Glutamatergic neuron (in vitro differentiated cells): Measurements from ENCODE around the gene GFRA1. TPM values are rescaled to one million over a fixed set of nuclear protein-coding genes. Genes with fewer than 3 reads are reported as not detected.

Experiments used
- DNase-seq: peaks from one replicate; pipeline ENCODE4 v3.0.0; 2022
- H3K27ac Mint-ChIP-seq: one replicate; pipeline ENCODE4 v1.8.0; 2020; ENCODE audit warnings: mild to moderate bottlenecking, mixed read lengths, inconsistent platforms; ENCODE audit not compliant: unreplicated experiment
- H3K27me3 Mint-ChIP-seq: one replicate; pipeline ENCODE4 v1.8.0; 2020; ENCODE audit warnings: mild to moderate bottlenecking, moderate library complexity, mixed read lengths, inconsistent platforms; ENCODE audit not compliant: unreplicated experiment
- H3K36me3 Mint-ChIP-seq: one replicate; pipeline ENCODE4 v1.8.0; 2020; ENCODE audit warnings: mild to moderate bottlenecking, mixed read lengths, inconsistent platforms; ENCODE audit not compliant: unreplicated experiment
- H3K4me1 Mint-ChIP-seq: one replicate; pipeline ENCODE4 v1.8.0; 2020; ENCODE audit warnings: mild to moderate bottlenecking, low read depth, mixed read lengths, inconsistent platforms; ENCODE audit not compliant: unreplicated experiment
- H3K4me3 Mint-ChIP-seq: one replicate; pipeline ENCODE4 v1.8.0; 2020; ENCODE audit warnings: mild to moderate bottlenecking, mixed read lengths, inconsistent platforms; ENCODE audit not compliant: unreplicated experiment
- H3K9me3 Mint-ChIP-seq: one replicate; pipeline ENCODE4 v1.8.0; 2020; ENCODE audit warnings: mild to moderate bottlenecking, moderate library complexity, mixed read lengths, inconsistent platforms; ENCODE audit not compliant: unreplicated experiment
- total RNA-seq: library from RNA; stranded (reverse); fragmentation: NEBNext Ultra II Directional; extraction: Animal tissue kit (Norgen Biotek cat#: 25700); gene quantifications from one replicate; pipeline ENCODE4 v1.2.1, GENCODE V29; 2021; ENCODE audit not compliant: unreplicated experiment
- TF ChIP-seq, protein P1 (sequence below): fragments of 200-600 bp; sonication (generic); IDR thresholded peaks from one replicate; pipeline ENCODE4 v1.5.0; 2021; ENCODE audit not compliant: partially characterized antibody, unreplicated experiment

Gene GFRA1
- total RNA-seq, 1 donor from 2014 or later = 347 TPM

- peak overlapping the region; percentile 93 for H3K27ac Mint-ChIP-seq
- peaks cover 28% of the 10 kb centered on the region for H3K9me3 Mint-ChIP-seq
- no peak for DNase-seq
- H3K27me3 Mint-ChIP-seq = peaks cover 23% of the 10 kb centered on the region
- H3K4me1 Mint-ChIP-seq = peaks cover 75% of the 10 kb centered on the region
- H3K36me3 Mint-ChIP-seq = peaks cover 10% of the 10 kb centered on the region
- TF ChIP-seq, protein P1, sequence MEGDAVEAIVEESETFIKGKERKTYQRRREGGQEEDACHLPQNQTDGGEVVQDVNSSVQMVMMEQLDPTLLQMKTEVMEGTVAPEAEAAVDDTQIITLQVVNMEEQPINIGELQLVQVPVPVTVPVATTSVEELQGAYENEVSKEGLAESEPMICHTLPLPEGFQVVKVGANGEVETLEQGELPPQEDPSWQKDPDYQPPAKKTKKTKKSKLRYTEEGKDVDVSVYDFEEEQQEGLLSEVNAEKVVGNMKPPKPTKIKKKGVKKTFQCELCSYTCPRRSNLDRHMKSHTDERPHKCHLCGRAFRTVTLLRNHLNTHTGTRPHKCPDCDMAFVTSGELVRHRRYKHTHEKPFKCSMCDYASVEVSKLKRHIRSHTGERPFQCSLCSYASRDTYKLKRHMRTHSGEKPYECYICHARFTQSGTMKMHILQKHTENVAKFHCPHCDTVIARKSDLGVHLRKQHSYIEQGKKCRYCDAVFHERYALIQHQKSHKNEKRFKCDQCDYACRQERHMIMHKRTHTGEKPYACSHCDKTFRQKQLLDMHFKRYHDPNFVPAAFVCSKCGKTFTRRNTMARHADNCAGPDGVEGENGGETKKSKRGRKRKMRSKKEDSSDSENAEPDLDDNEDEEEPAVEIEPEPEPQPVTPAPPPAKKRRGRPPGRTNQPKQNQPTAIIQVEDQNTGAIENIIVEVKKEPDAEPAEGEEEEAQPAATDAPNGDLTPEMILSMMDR = no peak
- H3K4me3 Mint-ChIP-seq = peak overlapping the region; percentile 72
Observed at GRCh38 chr10:116155191-116155590, 117.8 kb downstream of the GFRA1 start.

DNA sequence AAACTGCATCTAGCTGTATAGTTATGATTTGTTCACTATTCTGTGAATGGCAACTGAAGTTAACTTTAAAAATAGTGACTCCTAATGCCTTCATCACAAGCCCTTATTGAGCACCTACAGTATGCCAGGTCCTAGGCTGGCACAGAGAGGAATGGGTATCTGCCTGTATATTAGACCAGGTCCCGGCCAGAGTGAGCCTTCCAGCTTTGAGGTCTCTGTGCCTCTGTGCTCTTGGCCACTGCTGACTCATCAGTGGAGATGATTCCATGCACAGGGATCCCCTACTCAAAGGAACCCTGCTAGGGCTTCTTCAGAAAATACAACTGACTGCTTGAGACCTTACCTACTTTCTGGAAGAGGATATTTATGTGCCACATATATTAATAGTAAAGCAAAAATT is 118.4 kb downstream of the GFRA1 start:
- Mint-ChIP-seq H3K4me3 (no peak overlapping the region), H3K27me3 (peaks cover 24% of the 10 kb centered on the region), H3K4me1 (peaks cover 74% of the 10 kb centered on the region), H3K27ac (peak overlapping the region; percentile 93), H3K36me3 (peaks cover 10% of the 10 kb centered on the region), H3K9me3 (peaks cover 26% of the 10 kb centered on the region)
- DNase-seq = no peak
- TF ChIP-seq, protein P1 = no peak

DNA sequence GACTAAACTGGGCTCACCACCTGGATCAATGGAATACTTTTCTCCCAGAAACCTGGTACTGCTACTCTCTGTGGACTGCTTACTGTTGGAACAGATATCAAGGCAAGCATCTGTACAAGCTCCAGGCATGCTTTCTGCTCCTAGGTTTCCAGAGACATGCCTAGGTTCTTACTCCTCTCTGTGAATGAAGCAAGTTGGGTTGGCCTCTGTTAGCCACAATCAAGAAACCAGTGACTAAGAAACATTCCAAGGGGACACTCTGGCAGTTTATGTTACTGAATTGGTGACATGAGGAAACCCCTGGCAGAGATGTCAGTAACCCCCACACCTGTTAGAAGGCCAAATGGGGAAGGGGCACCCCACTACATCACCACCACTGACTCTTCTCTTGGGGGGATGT is 121.9 kb downstream of the GFRA1 start:
- TF ChIP-seq, protein P1 = no peak
- no peak overlapping the region for H3K27ac Mint-ChIP-seq
- peaks cover 10% of the 10 kb centered on the region for H3K36me3 Mint-ChIP-seq
- H3K9me3 Mint-ChIP-seq = peaks cover 39% of the 10 kb centered on the region
- no peak overlapping the region for H3K4me3 Mint-ChIP-seq
- peaks cover 67% of the 10 kb centered on the region for H3K4me1 Mint-ChIP-seq
- H3K27me3 Mint-ChIP-seq = peaks cover 38% of the 10 kb centered on the region
- DNase-seq = no peak

GRCh38 chr10:116150606-116151005 is 122.4 kb downstream of the GFRA1 start:
- Mint-ChIP-seq H3K4me3 (peak overlapping the region; percentile 57), H3K27me3 (peaks cover 38% of the 10 kb centered on the region), H3K4me1 (peaks cover 66% of the 10 kb centered on the region), H3K27ac (peak overlapping the region; percentile 69), H3K9me3 (peaks cover 38% of the 10 kb centered on the region), H3K36me3 (peaks cover 10% of the 10 kb centered on the region)
- no peak for DNase-seq
- TF ChIP-seq, protein P1 = no peak

DNA sequence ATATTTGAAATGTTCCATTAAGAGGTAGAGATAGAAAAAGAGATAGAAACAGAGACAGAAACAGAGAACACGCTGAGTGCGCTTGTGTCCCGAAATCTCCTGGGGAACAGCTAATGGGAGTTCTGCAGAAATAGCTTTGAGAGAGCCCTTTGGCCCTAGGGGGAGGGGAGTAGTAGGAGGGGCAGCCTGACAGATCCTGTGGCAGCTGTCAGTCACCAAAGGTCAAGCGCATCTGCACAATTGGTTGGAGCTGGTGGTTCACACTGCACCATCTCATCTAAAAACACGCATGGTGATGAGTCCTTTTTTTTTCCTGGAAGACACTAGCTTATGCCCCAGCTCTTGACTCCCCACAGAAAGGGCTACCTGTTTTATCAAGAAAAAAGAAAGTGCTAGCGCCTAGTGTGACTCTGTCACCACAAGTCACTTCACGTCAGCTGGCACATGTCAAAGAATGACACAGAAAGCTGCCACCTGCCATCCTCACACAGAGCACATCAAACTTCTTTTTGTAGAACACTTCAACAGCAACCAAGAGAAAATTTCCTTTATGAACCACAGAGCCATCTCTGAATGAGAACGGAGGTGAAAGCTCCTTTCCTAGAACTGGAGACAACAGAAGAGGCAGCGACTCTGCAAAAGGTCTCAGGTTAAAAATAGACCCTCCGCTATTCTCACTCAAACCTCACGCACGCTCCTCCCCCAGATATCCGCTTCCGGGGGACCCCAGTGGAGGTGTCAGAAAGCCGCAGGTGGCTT is 125.7 kb downstream of the GFRA1 start:
- DNase-seq = peak; percentile 80
- peaks cover 32% of the 10 kb centered on the region for H3K27me3 Mint-ChIP-seq
- H3K36me3 Mint-ChIP-seq = peaks cover 9% of the 10 kb centered on the region
- peak overlapping the region; percentile 84 for H3K4me3 Mint-ChIP-seq
- H3K9me3 Mint-ChIP-seq = peaks cover 31% of the 10 kb centered on the region
- H3K4me1 Mint-ChIP-seq = peaks cover 69% of the 10 kb centered on the region
- TF ChIP-seq, protein P1 = no peak
- peak overlapping the region; percentile 99 for H3K27ac Mint-ChIP-seq
